Stimulated activated CD8-positive, alpha-beta memory T cell treated with anti-CD3 and anti-CD28 coated beads, Interleukin-15, amount 100 ng/mL, for 48 hours (primary cell): ENCODE data around the gene ATN1.
"Not testable (repeated sequence)": the region's sequence is repeated elsewhere in the genome, so short reads cannot be mapped to it uniquely, and the experiment has no call there.

Source experiments
- DNase-seq, 2 donors: peaks; one replicate each; pipeline ENCODE4 v3.0.0-alpha.2; 2020; ENCODE audit warnings: low read depth in 2 of 2

Gene ATN1

GRCh38 chr12:6904280-6905276 lies 23.2 kb upstream of the ATN1 start, which contains the start of gene LRRC23:
Gene LRRC23, plus strand, starts transcription at chr12:6904822. Its CDS starts 812 bp downstream, at chr12:6905634.
- DNase-seq: peak; percentile 96 to 97

GRCh38 chr12:6905414-6906040 lies 22.2 kb upstream of the ATN1 start:
- DNase-seq: no peak

GRCh38 chr12:6908141-6908540 lies 19.6 kb upstream of the ATN1 start:
- DNase-seq: not testable (repeated sequence)

- no peak for DNase-seq
Measured at GRCh38 chr12:6909421-6910145, 18.2 kb upstream of the ATN1 start.

- no peak for DNase-seq
Measured at GRCh38 chr12:6912164-6912935, 15.4 kb upstream of the ATN1 start.

- peak; percentile 76 to 79 for DNase-seq
Measured at GRCh38 chr12:6914246-6914946, 13.4 kb upstream of the ATN1 start, which contains the start of gene ENO2. Gene ENO2, plus strand, starts transcription at chr12:6914580. Its CDS starts 1,253 bp downstream, at chr12:6915833.

- DNase-seq: no peak
Measured at GRCh38 chr12:6914947-6915788, 12.6 kb upstream of the ATN1 start.

- DNase-seq: no peak
Measured at GRCh38 chr12:6915789-6916285, 11.9 kb upstream of the ATN1 start.

- no peak for DNase-seq
Measured at GRCh38 chr12:6916426-6917200, 11.1 kb upstream of the ATN1 start.

- DNase-seq: no peak
Measured at GRCh38 chr12:6917491-6918231, 10.1 kb upstream of the ATN1 start.

GRCh38 chr12:6919588-6919987 lies 8.2 kb upstream of the ATN1 start:
- no peak for DNase-seq

- no peak for DNase-seq
Measured at GRCh38 chr12:6921539-6921938, 6.2 kb upstream of the ATN1 start.

GRCh38 chr12:6921996-6922946 lies 5.5 kb upstream of the ATN1 start:
- DNase-seq: no peak

- DNase-seq: no peak
Measured at GRCh38 chr12:6923003-6923732, 4.6 kb upstream of the ATN1 start.

- DNase-seq: no peak
Measured at GRCh38 chr12:6923851-6924250, 3.9 kb upstream of the ATN1 start.

- no peak for DNase-seq
Measured at GRCh38 chr12:6925239-6925539, 2.6 kb upstream of the ATN1 start.
